ENCODE measurements around the gene PTPN21.

The PTPN21 gene

DNA sequence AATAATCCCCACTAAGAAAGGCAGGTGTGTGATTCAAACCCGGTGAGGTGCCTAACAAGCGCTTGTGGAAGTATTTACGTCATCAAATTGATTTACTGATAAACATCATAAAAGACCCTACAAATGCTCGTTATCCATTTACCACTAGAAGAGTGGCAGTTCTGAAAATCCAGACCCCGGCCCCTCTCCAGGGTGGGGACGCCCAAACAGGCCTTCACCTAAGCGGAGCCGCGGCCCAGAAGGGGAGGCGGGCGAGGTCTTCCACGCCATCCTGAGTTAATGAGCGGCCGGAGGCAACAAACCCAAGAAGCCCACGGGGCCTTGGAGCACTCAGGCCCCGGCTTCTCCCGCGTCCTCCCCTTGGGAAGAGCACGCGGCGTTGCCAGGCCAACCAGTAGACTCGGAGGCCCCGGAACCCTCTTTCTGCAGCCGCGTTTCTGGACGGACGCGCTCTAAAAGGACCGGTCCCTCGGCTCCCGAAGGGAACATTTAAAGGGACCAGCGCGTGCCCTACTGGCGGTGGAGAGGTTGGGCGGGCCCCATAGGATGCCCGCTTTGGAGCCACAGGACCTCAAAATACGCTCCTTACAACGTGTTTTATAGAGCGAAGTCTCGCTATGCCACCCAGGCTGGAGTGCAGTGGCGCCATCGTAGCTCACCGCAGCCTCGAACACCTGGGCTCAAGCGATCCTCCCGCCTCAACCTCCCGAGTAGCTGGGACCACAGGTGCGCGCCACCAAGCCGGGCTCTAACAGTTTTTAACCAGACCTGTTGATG lies 3.5 kb downstream of the PTPN21 start (continued):
- TF ChIP-seq ZNF174 (tag by site-specific recombination; IDR thresholded peaks at IDR 0.05), result no peak
- no peak for TF ChIP-seq KLF7 (tag by site-specific recombination; IDR thresholded peaks at IDR 0.05; ENCODE audit: borderline replicate concordance)
- TF ChIP-seq ZNF311 (tag by site-specific recombination; IDR thresholded peaks at IDR 0.05; ENCODE audit: borderline replicate concordance), result no peak
- TF ChIP-seq REPIN1 (tag by site-specific recombination; IDR thresholded peaks at IDR 0.05; ENCODE audit: low read depth), result no peak
- peak; percentile 41; the same call in 1 of the 2 replicates for TF ChIP-seq ZBTB8A (tag by site-specific recombination; IDR thresholded peaks at IDR 0.05)
- TF ChIP-seq, protein P1, sequence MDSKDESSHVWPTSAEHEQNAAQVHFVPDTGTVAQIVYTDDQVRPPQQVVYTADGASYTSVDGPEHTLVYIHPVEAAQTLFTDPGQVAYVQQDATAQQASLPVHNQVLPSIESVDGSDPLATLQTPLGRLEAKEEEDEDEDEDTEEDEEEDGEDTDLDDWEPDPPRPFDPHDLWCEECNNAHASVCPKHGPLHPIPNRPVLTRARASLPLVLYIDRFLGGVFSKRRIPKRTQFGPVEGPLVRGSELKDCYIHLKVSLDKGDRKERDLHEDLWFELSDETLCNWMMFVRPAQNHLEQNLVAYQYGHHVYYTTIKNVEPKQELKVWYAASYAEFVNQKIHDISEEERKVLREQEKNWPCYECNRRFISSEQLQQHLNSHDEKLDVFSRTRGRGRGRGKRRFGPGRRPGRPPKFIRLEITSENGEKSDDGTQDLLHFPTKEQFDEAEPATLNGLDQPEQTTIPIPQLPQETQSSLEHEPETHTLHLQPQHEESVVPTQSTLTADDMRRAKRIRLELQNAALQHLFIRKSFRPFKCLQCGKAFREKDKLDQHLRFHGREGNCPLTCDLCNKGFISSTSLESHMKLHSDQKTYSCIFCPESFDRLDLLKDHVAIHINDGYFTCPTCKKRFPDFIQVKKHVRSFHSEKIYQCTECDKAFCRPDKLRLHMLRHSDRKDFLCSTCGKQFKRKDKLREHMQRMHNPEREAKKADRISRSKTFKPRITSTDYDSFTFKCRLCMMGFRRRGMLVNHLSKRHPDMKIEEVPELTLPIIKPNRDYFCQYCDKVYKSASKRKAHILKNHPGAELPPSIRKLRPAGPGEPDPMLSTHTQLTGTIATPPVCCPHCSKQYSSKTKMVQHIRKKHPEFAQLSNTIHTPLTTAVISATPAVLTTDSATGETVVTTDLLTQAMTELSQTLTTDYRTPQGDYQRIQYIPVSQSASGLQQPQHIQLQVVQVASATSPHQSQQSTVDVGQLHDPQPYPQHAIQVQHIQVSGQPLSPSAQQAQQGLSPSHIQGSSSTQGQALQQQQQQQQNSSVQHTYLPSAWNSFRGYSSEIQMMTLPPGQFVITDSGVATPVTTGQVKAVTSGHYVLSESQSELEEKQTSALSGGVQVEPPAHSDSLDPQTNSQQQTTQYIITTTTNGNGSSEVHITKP (tag by site-specific recombination; IDR thresholded peaks at IDR 0.05), result peak; percentile 44; the same call in 1 of the 2 replicates
- TF ChIP-seq ZNF701 (tag by site-specific recombination; IDR thresholded peaks at IDR 0.05), result no peak
- TF ChIP-seq ZNF600 (tag by site-specific recombination; IDR thresholded peaks at IDR 0.05), result no peak
- TF ChIP-seq ZNF26 (tag by site-specific recombination; IDR thresholded peaks at IDR 0.05), result no peak
- TF ChIP-seq, protein P2, sequence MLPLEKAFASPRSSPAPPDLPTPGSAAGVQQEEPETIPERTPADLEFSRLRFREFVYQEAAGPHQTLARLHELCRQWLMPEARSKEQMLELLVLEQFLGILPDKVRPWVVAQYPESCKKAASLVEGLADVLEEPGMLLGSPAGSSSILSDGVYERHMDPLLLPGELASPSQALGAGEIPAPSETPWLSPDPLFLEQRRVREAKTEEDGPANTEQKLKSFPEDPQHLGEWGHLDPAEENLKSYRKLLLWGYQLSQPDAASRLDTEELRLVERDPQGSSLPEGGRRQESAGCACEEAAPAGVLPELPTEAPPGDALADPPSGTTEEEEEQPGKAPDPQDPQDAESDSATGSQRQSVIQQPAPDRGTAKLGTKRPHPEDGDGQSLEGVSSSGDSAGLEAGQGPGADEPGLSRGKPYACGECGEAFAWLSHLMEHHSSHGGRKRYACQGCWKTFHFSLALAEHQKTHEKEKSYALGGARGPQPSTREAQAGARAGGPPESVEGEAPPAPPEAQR (tag by site-specific recombination; IDR thresholded peaks at IDR 0.05), result no peak
- no peak for TF ChIP-seq MZF1 (tag by site-specific recombination; IDR thresholded peaks at IDR 0.05; ENCODE audit: borderline replicate concordance)
- no peak for TF ChIP-seq ZNF302 (tag by site-specific recombination; IDR thresholded peaks at IDR 0.05; ENCODE audit: low read depth)
- TF ChIP-seq, protein P3, sequence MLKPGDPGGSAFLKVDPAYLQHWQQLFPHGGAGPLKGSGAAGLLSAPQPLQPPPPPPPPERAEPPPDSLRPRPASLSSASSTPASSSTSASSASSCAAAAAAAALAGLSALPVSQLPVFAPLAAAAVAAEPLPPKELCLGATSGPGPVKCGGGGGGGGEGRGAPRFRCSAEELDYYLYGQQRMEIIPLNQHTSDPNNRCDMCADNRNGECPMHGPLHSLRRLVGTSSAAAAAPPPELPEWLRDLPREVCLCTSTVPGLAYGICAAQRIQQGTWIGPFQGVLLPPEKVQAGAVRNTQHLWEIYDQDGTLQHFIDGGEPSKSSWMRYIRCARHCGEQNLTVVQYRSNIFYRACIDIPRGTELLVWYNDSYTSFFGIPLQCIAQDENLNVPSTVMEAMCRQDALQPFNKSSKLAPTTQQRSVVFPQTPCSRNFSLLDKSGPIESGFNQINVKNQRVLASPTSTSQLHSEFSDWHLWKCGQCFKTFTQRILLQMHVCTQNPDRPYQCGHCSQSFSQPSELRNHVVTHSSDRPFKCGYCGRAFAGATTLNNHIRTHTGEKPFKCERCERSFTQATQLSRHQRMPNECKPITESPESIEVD (tag by site-specific recombination; IDR thresholded peaks at IDR 0.05), result no peak
- no peak for TF ChIP-seq ZNF138 (tag by site-specific recombination; IDR thresholded peaks at IDR 0.05; ENCODE audit: borderline replicate concordance)
- no peak for TF ChIP-seq ZNF37A (tag by site-specific recombination; IDR thresholded peaks at IDR 0.05)
- TF ChIP-seq KLF17 (tag by site-specific recombination; IDR thresholded peaks at IDR 0.05), result 0 out of 2 replicates have a peak, but pooled peaks have one; percentile 51
- TF ChIP-seq ZNF768 (tag by site-specific recombination; IDR thresholded peaks at IDR 0.05), result no peak
- TF ChIP-seq ZNF843 (tag by site-specific recombination; IDR thresholded peaks at IDR 0.05), result no peak
- TF ChIP-seq MEIS1 (CRISPR knock-in tag; IDR thresholded peaks at IDR 0.05; ENCODE audit: borderline replicate concordance), result no peak
- no peak for TF ChIP-seq TSHZ1 (tag by site-specific recombination; IDR thresholded peaks at IDR 0.05; ENCODE audit: borderline replicate concordance)
- TF ChIP-seq ZNF692 (tag by site-specific recombination; IDR thresholded peaks at IDR 0.05), result peak; percentile 96
- no peak for TF ChIP-seq ZIC2 (tag by site-specific recombination; IDR thresholded peaks at IDR 0.05)
- 0 out of 2 replicates have a peak, but pooled peaks have one; percentile 21 for TF ChIP-seq ZNF146 (tag by site-specific recombination; IDR thresholded peaks at IDR 0.05)
- TF ChIP-seq ZNF785 (tag by site-specific recombination; IDR thresholded peaks at IDR 0.05), result no peak
